Measurements from ENCODE around the gene TMC7. TPM values are rescaled to one million over a fixed set of nuclear protein-coding genes. Genes with fewer than 3 reads are reported as not detected.

TMC7 gene
- total and polyA plus RNA-seq, 2 of the 13 experiments (the other 11 are each of a cell fraction or from before 2014, with no cell fraction given), result 1.2 to 5.1 TPM

DNA sequence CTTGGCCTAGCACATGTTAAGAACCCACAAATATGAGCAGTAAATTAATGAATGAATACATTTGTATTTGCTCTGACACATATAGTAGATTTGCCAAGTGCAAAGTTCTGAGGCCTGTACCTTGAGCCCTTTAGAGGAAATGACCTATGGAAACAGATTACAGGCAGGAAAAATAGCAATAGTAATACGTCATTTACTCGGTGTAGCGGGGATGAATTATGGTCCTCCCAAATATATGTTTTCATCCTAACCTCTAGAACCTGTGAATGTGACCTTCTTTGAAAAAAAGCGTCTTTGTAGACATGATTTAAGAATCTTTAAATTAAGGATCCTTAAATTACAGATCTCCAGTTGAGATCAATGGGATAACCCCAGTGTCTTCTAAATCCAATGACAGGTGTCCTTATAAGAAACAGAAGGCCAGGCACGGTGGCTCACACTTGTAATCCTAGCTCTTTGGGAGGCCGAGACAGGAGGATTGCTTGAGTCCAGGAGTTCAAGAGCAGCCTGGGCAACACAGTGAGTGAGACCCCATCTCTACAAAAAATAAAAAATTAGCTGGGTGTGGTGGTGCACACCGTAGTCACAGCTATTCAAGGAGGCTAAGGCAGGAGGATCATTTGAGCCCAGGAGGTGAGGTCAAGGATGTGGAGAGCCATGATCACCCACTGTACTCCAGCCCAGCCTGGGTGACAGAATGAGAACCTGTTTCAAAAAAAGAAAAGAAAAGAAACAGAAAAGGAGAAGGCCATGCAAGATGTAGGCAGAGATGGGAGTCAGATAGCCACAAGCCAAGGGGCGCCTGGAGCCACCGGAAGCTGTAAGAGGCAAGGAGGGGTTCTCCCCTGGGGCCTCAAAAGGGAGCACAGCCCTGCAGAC is 124.9 kb downstream of the TMC7 start (continued):
- TF ChIP-seq ZNF615 (CRISPR knock-in tag; IDR thresholded peaks at IDR 0.05; ENCODE audit: borderline replicate concordance) (no peak), ZNF670 (CRISPR knock-in tag; IDR thresholded peaks at IDR 0.05; ENCODE audit: borderline replicate concordance) (peak; percentile 77), ZNF570 (CRISPR knock-in tag; IDR thresholded peaks at IDR 0.05; ENCODE audit: borderline replicate concordance) (no peak), ZNF703 (CRISPR knock-in tag; IDR thresholded peaks at IDR 0.05; ENCODE audit: borderline replicate concordance) (0 out of 2 replicates have a peak, but pooled peaks have one; percentile 47), CEBPB (IDR thresholded peaks at IDR 0.05; ENCODE audit: borderline replicate concordance, low read depth, low read length) (no peak), CHD4 (IDR thresholded peaks at IDR 0.05; ENCODE audit: borderline replicate concordance, low read length) (0 out of 2 replicates have a peak, but pooled peaks have one; percentile 67), ZNF430 (CRISPR knock-in tag; IDR thresholded peaks at IDR 0.05) (peak; percentile 62; the same call in 1 of the 2 replicates), GABPA (IDR thresholded peaks at IDR 0.05; ENCODE audit: low read depth, low read length) (no peak), GABPA (CRISPR knock-in tag; IDR thresholded peaks at IDR 0.05; ENCODE audit: low read depth) (peak; percentile 71), ZNF230 (CRISPR knock-in tag; IDR thresholded peaks at IDR 0.05) (peak; percentile 81; the same call in 1 of the 2 replicates), HMG20B (CRISPR knock-in tag; conservative IDR thresholded peaks at IDR 0.05) (peak; percentile 13; the same call in 1 of the 2 replicates), ZNF414 (CRISPR knock-in tag; IDR thresholded peaks at IDR 0.05) (no peak), JUNB (CRISPR knock-in tag; IDR thresholded peaks at IDR 0.05; ENCODE audit: borderline replicate concordance) (no peak), POLR2G (IDR thresholded peaks at IDR 0.05; ENCODE audit: low read depth, low read length) (peak; percentile 51), HOXA3 (CRISPR knock-in tag; IDR thresholded peaks at IDR 0.05) (peak; percentile 30; the same call in 1 of the 2 replicates)
- TF ChIP-seq, protein P1, sequence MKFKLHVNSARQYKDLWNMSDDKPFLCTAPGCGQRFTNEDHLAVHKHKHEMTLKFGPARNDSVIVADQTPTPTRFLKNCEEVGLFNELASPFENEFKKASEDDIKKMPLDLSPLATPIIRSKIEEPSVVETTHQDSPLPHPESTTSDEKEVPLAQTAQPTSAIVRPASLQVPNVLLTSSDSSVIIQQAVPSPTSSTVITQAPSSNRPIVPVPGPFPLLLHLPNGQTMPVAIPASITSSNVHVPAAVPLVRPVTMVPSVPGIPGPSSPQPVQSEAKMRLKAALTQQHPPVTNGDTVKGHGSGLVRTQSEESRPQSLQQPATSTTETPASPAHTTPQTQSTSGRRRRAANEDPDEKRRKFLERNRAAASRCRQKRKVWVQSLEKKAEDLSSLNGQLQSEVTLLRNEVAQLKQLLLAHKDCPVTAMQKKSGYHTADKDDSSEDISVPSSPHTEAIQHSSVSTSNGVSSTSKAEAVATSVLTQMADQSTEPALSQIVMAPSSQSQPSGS (CRISPR knock-in tag; IDR thresholded peaks at IDR 0.05), result peak; percentile 93; the same call in 1 of the 2 replicates
- TF ChIP-seq, protein P2, sequence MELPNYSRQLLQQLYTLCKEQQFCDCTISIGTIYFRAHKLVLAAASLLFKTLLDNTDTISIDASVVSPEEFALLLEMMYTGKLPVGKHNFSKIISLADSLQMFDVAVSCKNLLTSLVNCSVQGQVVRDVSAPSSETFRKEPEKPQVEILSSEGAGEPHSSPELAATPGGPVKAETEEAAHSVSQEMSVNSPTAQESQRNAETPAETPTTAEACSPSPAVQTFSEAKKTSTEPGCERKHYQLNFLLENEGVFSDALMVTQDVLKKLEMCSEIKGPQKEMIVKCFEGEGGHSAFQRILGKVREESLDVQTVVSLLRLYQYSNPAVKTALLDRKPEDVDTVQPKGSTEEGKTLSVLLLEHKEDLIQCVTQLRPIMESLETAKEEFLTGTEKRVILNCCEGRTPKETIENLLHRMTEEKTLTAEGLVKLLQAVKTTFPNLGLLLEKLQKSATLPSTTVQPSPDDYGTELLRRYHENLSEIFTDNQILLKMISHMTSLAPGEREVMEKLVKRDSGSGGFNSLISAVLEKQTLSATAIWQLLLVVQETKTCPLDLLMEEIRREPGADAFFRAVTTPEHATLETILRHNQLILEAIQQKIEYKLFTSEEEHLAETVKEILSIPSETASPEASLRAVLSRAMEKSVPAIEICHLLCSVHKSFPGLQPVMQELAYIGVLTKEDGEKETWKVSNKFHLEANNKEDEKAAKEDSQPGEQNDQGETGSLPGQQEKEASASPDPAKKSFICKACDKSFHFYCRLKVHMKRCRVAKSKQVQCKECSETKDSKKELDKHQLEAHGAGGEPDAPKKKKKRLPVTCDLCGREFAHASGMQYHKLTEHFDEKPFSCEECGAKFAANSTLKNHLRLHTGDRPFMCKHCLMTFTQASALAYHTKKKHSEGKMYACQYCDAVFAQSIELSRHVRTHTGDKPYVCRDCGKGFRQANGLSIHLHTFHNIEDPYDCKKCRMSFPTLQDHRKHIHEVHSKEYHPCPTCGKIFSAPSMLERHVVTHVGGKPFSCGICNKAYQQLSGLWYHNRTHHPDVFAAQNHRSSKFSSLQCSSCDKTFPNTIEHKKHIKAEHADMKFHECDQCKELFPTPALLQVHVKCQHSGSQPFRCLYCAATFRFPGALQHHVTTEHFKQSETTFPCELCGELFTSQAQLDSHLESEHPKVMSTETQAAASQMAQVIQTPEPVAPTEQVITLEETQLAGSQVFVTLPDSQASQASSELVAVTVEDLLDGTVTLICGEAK (IDR thresholded peaks at IDR 0.05), result no peak
- TF ChIP-seq, protein P2 (CRISPR knock-in tag; IDR thresholded peaks at IDR 0.05), result no peak; the same call in 1 of the 2 replicates
